Urinary bladder (tissue), 4 donors: ENCODE measurements around the gene CYP27A1. TPM values are rescaled to one million over a fixed set of nuclear protein-coding genes. Genes with fewer than 3 reads are reported as not detected.

ENCODE experiments used
- DNase-seq: peaks from one replicate; pipeline ENCODE4 v3.0.0-alpha.2; 2015; ENCODE audit errors: extremely low spot score
- H3K27ac ChIP-seq: one replicate; pipeline ENCODE4 v1.5.1; 2013; ENCODE audit warnings: low read depth, mild to moderate bottlenecking, moderate library complexity
- H3K36me3 ChIP-seq: one replicate; pipeline ENCODE4 v1.6.1; 2013; ENCODE audit warnings: mild to moderate bottlenecking, moderate library complexity; ENCODE audit not compliant: insufficient read depth
- H3K4me1 ChIP-seq: one replicate; pipeline ENCODE4 v1.6.1; 2013; ENCODE audit warnings: mild to moderate bottlenecking, moderate library complexity; ENCODE audit not compliant: insufficient read depth
- H3K4me3 ChIP-seq: one replicate; pipeline ENCODE4 v1.5.1; 2013; ENCODE audit warnings: low read depth, low read length
- WGBS: extraction: QIAGEN DNeasy Blood & Tissue Kit; methylation state at CpG from one replicate; pipeline ENCODE4 v1.1.7; 2013; 5-methylcytosine and 5-hydroxymethylcytosine counted together
- polyA plus RNA-seq: library from polyadenylated mRNA; stranded (reverse); fragments of 200-250 nt; gene quantifications from one replicate; pipeline ENCODE4 v1.2.3, GENCODE V29; 2013
- total RNA-seq: library from RNA; depleted of rRNA; stranded (reverse); fragments of >200 nt; gene quantifications from one replicate; pipeline ENCODE4 v1.2.3, GENCODE V29; 2014
- donor health status: healthy with polysubstance abuse.
- donor health status: healthy.

The CYP27A1 gene
- 10.3 TPM for total RNA-seq
- 41.1 TPM for polyA plus RNA-seq

- DNase-seq, result no peak
- Histone ChIP-seq H3K4me1 (no peaks in the 10 kb centered on the region), H3K36me3 (no peaks in the 10 kb centered on the region), H3K4me3 (peak within 1 kb of the TSS; percentile 67), H3K27ac (peak within 1 kb of the TSS; percentile 85)
- WGBS, result 1% methylated on average over 76 of the region's 76 CpGs
These were observed at the start of gene CYP27A1 for GRCh38 chr2:218781691-218782527. TSS of gene CYP27A1 (plus strand) at chr2:218782147. CDS start at chr2:218782183, 36 bp downstream.

- H3K4me1 ChIP-seq, result no peaks in the 10 kb centered on the region
- DNase-seq, result no peak
- 62% methylated on average over 2 of the region's 2 CpGs for WGBS
- no peak overlapping the region for H3K27ac ChIP-seq
- no peaks in the 10 kb centered on the region for H3K36me3 ChIP-seq
- no peak overlapping the region for H3K4me3 ChIP-seq
These were observed 49.2 kb upstream of the CYP27A1 start for GRCh38 chr2:218732761-218733158.

GRCh38 chr2:218733171-218734021, 48.6 kb upstream of the CYP27A1 start:
- H3K4me1 ChIP-seq, result no peaks in the 10 kb centered on the region
- no peaks in the 10 kb centered on the region for H3K36me3 ChIP-seq
- WGBS, result 94% methylated on average over 6 of the region's 6 CpGs
- H3K4me3 ChIP-seq, result no peak overlapping the region
- DNase-seq, result no peak
- no peak overlapping the region for H3K27ac ChIP-seq

- 92% methylated on average over 8 of the region's 8 CpGs for WGBS
- H3K27ac ChIP-seq, result no peak overlapping the region
- no peaks in the 10 kb centered on the region for H3K36me3 ChIP-seq
- DNase-seq, result no peak
- no peaks in the 10 kb centered on the region for H3K4me1 ChIP-seq
- H3K4me3 ChIP-seq, result no peak overlapping the region
These were observed 47.6 kb upstream of the CYP27A1 start for GRCh38 chr2:218734190-218734975.

GRCh38 chr2:218736531-218736930, 45.4 kb upstream of the CYP27A1 start:
- H3K4me1 ChIP-seq, result no peaks in the 10 kb centered on the region
- no peak for DNase-seq
- no peak overlapping the region for H3K27ac ChIP-seq
- no peak overlapping the region for H3K4me3 ChIP-seq
- H3K36me3 ChIP-seq, result no peaks in the 10 kb centered on the region
- 70% methylated on average over 2 of the region's 2 CpGs for WGBS

GRCh38 chr2:218743068-218743467, 38.9 kb upstream of the CYP27A1 start:
- H3K4me3 ChIP-seq, result no peak overlapping the region
- H3K27ac ChIP-seq, result no peak overlapping the region
- H3K36me3 ChIP-seq, result no peaks in the 10 kb centered on the region
- DNase-seq, result no peak
- 83% methylated on average over 6 of the region's 6 CpGs for WGBS
- H3K4me1 ChIP-seq, result no peaks in the 10 kb centered on the region

GRCh38 chr2:218744615-218745014, 37.3 kb upstream of the CYP27A1 start:
- Histone ChIP-seq H3K4me3 (no peak overlapping the region), H3K4me1 (no peaks in the 10 kb centered on the region), H3K27ac (no peak overlapping the region), H3K36me3 (no peaks in the 10 kb centered on the region)
- no peak for DNase-seq
- WGBS, result 80% methylated on average over 3 of the region's 3 CpGs

GRCh38 chr2:218745160-218745558, 36.8 kb upstream of the CYP27A1 start:
- no peaks in the 10 kb centered on the region for H3K36me3 ChIP-seq
- no peak for DNase-seq
- no peak overlapping the region for H3K4me3 ChIP-seq
- WGBS, result 85% methylated on average over 5 of the region's 5 CpGs
- H3K4me1 ChIP-seq, result no peaks in the 10 kb centered on the region
- no peak overlapping the region for H3K27ac ChIP-seq

GRCh38 chr2:218745559-218746469, 36.1 kb upstream of the CYP27A1 start:
- Histone ChIP-seq H3K36me3 (no peaks in the 10 kb centered on the region), H3K27ac (no peak overlapping the region), H3K4me3 (no peak overlapping the region), H3K4me1 (no peaks in the 10 kb centered on the region)
- DNase-seq, result no peak
- WGBS, result 83% methylated on average over 10 of the region's 10 CpGs

GRCh38 chr2:218746470-218746795, 35.5 kb upstream of the CYP27A1 start:
- no peak for DNase-seq
- WGBS, result 95% methylated on average over 1 of the region's 1 CpG
- Histone ChIP-seq H3K4me1 (no peaks in the 10 kb centered on the region), H3K36me3 (no peaks in the 10 kb centered on the region), H3K4me3 (no peak overlapping the region), H3K27ac (no peak overlapping the region)

- H3K36me3 ChIP-seq, result no peaks in the 10 kb centered on the region
- no peak overlapping the region for H3K4me3 ChIP-seq
- no peak overlapping the region for H3K27ac ChIP-seq
- DNase-seq, result no peak
- no peaks in the 10 kb centered on the region for H3K4me1 ChIP-seq
- whole genome bisulfite sequencing, result 96% methylated on average over 10 of the region's 10 CpGs
These were observed 35.0 kb upstream of the CYP27A1 start for GRCh38 chr2:218746960-218747359.

- Histone ChIP-seq H3K4me3 (no peak overlapping the region), H3K27ac (no peak overlapping the region), H3K36me3 (no peaks in the 10 kb centered on the region), H3K4me1 (no peaks in the 10 kb centered on the region)
- 93% methylated on average over 8 of the region's 8 CpGs for WGBS
- DNase-seq, result no peak
These were observed 33.1 kb upstream of the CYP27A1 start for GRCh38 chr2:218748741-218749441.
